Measurements from ENCODE around the gene RBP2. TPM values are rescaled to one million over a fixed set of nuclear protein-coding genes. Genes with fewer than 3 reads are reported as not detected.

Gene RBP2
- total RNA-seq, 1 donor from 2014 or later: not detected

DNA sequence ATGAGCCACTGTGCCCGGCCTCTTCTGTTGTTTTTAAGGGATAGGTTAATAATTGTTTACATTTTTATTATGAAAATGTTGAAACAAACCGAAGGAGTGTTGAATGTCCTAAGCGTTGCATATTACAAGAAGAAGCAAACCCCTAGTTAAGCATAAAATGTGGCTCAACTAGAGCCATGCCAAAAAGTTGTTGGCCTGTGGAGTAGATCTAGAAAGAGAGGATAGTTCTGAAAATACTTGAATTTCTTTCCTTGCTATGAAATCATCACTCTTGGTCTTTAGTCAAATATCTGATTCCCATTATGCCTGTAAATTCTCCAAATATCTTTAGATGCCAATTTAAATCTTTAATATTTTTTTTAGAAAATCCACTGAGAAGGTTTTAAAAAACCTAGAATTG is 12.8 kb downstream of the RBP2 start:
- TF ChIP-seq EZH2 (IDR thresholded peaks at IDR 0.05) (no peak), EZH2phosphoT487 (IDR thresholded peaks at IDR 0.05) (no peak)
- TF ChIP-seq, protein P1, sequence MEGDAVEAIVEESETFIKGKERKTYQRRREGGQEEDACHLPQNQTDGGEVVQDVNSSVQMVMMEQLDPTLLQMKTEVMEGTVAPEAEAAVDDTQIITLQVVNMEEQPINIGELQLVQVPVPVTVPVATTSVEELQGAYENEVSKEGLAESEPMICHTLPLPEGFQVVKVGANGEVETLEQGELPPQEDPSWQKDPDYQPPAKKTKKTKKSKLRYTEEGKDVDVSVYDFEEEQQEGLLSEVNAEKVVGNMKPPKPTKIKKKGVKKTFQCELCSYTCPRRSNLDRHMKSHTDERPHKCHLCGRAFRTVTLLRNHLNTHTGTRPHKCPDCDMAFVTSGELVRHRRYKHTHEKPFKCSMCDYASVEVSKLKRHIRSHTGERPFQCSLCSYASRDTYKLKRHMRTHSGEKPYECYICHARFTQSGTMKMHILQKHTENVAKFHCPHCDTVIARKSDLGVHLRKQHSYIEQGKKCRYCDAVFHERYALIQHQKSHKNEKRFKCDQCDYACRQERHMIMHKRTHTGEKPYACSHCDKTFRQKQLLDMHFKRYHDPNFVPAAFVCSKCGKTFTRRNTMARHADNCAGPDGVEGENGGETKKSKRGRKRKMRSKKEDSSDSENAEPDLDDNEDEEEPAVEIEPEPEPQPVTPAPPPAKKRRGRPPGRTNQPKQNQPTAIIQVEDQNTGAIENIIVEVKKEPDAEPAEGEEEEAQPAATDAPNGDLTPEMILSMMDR (IDR thresholded peaks at IDR 0.05): no peak
- peaks cover 2% of the 10 kb centered on the region for H3K27me3 Mint-ChIP-seq (ENCODE audit: insufficient read depth, low read depth)
- no peak overlapping the region for H3K4me2 ChIP-seq
- no peak overlapping the region for H3K4me3 ChIP-seq
- no peak overlapping the region for H3K27ac ChIP-seq
- H3K9me3 ChIP-seq (ENCODE audit: low read depth): no peaks in the 10 kb centered on the region
- no peaks in the 10 kb centered on the region for H3K4me1 Mint-ChIP-seq
- no peak overlapping the region for H3K27ac Mint-ChIP-seq
- no peaks in the 10 kb centered on the region for H4K20me1 ChIP-seq (ENCODE audit: low read depth)
- H3K36me3 Mint-ChIP-seq: peaks cover 3% of the 10 kb centered on the region
- H3K27me3 ChIP-seq: no peaks in the 10 kb centered on the region
- H3K9ac ChIP-seq: no peak overlapping the region
- H3K4me3 Mint-ChIP-seq: no peak overlapping the region
- H2AFZ ChIP-seq (replicated peaks): no peak overlapping the region
- no peaks in the 10 kb centered on the region for H3F3A ChIP-seq (ENCODE audit: low read depth)
- no peaks in the 10 kb centered on the region for H3K79me2 ChIP-seq (ENCODE audit: low read depth)
- H3K36me3 ChIP-seq: no peaks in the 10 kb centered on the region
- DNase-seq (ENCODE audit: low spot score): no peak
- H3K4me1 ChIP-seq: no peaks in the 10 kb centered on the region
- H3K9me3 Mint-ChIP-seq: no peaks in the 10 kb centered on the region

DNA sequence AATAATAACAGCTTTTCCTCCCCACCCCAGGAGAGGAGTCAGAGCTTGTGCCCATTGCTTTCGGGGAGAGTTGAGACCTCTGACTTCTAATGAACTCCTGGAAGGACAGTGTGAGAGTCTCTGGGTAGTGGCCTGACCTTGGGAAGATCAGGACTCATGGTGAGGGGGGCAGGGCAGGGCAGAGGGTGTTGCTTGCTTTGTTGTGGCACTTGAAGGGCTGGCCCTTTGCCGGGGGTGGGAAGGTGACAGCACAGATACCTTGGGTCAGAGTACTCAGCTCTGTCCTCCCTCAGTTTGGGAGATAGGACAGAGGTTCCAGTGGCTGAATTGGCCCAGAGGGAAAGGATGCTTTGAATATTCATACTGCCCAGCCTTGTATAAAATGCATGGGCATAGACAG is 15.8 kb downstream of the RBP2 start:
- Mint-ChIP-seq H3K9me3 (no peaks in the 10 kb centered on the region), H3K4me3 (no peak overlapping the region), H3K27ac (no peak overlapping the region), H3K36me3 (peaks cover 3% of the 10 kb centered on the region), H3K27me3 (ENCODE audit: insufficient read depth, low read depth) (peaks cover 2% of the 10 kb centered on the region), H3K4me1 (no peaks in the 10 kb centered on the region)
- DNase-seq (ENCODE audit: low spot score): no peak
- TF ChIP-seq, protein P1 (IDR thresholded peaks at IDR 0.05): no peak
- TF ChIP-seq EZH2 (IDR thresholded peaks at IDR 0.05) (no peak), EZH2phosphoT487 (IDR thresholded peaks at IDR 0.05) (no peak)
- H3K9me3 ChIP-seq (ENCODE audit: low read depth): no peaks in the 10 kb centered on the region
- no peak overlapping the region for H3K4me3 ChIP-seq
- no peaks in the 10 kb centered on the region for H3F3A ChIP-seq (ENCODE audit: low read depth)
- no peaks in the 10 kb centered on the region for H4K20me1 ChIP-seq (ENCODE audit: low read depth)
- no peaks in the 10 kb centered on the region for H3K27me3 ChIP-seq
- no peaks in the 10 kb centered on the region for H3K79me2 ChIP-seq (ENCODE audit: low read depth)
- H3K36me3 ChIP-seq: no peaks in the 10 kb centered on the region
- no peak overlapping the region for H3K27ac ChIP-seq
- H3K9ac ChIP-seq: no peak overlapping the region
- no peak overlapping the region for H3K4me2 ChIP-seq
- no peaks in the 10 kb centered on the region for H3K4me1 ChIP-seq
- no peak overlapping the region for H2AFZ ChIP-seq (replicated peaks)

DNA sequence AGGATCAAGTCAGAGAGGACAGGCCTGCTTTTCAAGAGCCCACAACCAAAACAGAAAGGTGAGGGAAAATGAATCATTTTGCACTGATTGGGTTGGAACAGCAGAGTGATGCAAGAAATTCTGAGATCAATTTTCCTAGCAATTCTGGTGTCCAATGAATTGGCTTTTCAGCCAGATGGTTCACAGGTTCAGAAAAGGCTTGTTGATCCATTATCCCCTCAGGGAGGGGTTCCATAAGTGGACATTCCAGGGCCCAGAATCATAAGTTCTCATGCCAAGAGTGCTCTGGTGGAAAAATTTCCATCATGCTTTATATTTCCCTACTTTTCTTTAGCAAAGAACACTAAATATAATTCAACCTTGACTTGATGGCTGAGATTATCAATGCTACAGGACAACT is 16.2 kb downstream of the RBP2 start:
- Histone ChIP-seq H3K4me3 (no peak overlapping the region), H3K4me2 (no peak overlapping the region)
- peak overlapping the region; percentile 39 for H3K27ac Mint-ChIP-seq

More for the DNA sequence above, 16.2 kb downstream of the RBP2 start:
- H3K27me3 ChIP-seq: no peaks in the 10 kb centered on the region
- H3K9me3 Mint-ChIP-seq: no peaks in the 10 kb centered on the region
- H3K79me2 ChIP-seq (ENCODE audit: low read depth): no peaks in the 10 kb centered on the region
- no peak overlapping the region for H3K4me3 Mint-ChIP-seq
- no peaks in the 10 kb centered on the region for H3K9me3 ChIP-seq (ENCODE audit: low read depth)
- H3K27ac ChIP-seq: no peak overlapping the region
- H3K27me3 Mint-ChIP-seq (ENCODE audit: insufficient read depth, low read depth): peaks cover 2% of the 10 kb centered on the region
- no peaks in the 10 kb centered on the region for H4K20me1 ChIP-seq (ENCODE audit: low read depth)
- H3K36me3 Mint-ChIP-seq: peaks cover 3% of the 10 kb centered on the region
- H3K36me3 ChIP-seq: no peaks in the 10 kb centered on the region
- no peak overlapping the region for H2AFZ ChIP-seq (replicated peaks)
- no peaks in the 10 kb centered on the region for H3K4me1 ChIP-seq
- TF ChIP-seq EZH2phosphoT487 (IDR thresholded peaks at IDR 0.05): no peak
- TF ChIP-seq, protein P1 (IDR thresholded peaks at IDR 0.05): no peak
- TF ChIP-seq EZH2 (IDR thresholded peaks at IDR 0.05): no peak
- no peaks in the 10 kb centered on the region for H3K4me1 Mint-ChIP-seq
- DNase-seq (ENCODE audit: low spot score): no peak
- no peaks in the 10 kb centered on the region for H3F3A ChIP-seq (ENCODE audit: low read depth)
- no peak overlapping the region for H3K9ac ChIP-seq
